ENCODE measurements around the gene PPP1R10. TPM values are rescaled to one million over a fixed set of nuclear protein-coding genes. Genes with fewer than 3 reads are reported as not detected.

Gene PPP1R10
- total RNA-seq, 2 donors from 2014 or later, result 46.9 to 78.2 TPM

DNA sequence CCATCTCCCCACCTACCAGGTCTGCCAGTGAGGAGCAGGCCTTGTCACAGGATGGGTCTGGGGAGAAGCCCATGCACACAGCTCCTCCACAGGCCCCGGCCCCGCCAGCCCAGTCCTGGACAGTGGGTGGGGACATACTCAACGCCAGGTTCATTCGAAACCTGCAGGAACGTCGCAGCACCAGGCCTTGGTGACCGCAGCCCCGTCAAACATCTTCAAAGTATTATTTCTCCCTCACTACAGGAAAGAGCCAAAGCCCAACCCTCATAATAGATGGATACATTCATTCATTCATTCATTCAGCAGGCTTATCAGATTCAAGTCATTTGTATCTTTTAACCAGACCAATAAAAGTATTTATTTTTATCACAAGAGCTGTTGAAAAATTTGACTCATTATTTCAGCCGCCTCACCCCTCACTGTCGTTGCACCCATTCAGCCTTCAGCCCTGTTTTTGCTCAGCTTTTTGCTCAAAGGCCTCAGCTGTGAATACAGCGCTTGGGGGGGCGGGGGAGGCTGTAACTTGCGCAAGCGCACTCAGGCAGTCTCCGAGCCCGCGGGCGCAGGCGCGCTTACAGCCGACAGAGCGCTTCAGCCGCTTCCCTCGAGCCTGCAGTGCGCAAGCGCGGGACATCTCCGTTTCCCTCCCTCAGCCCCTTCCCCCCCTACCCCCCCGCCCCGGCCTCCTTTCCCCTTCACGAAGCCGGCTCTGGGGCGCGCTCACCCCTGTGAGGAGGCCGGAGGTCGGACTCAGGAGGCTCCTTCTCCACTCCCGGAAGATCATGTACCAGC is 29.6 kb upstream of the PPP1R10 start, which contains the start of gene C6orf136:
Gene C6orf136 (plus strand): TSS at position 684 of the 792 bp plus-strand sequence. CDS start 99 bp downstream, at position 783.
- Histone ChIP-seq H3K4me1 (peaks cover 10% of the 10 kb centered on the region), H3K9ac (ENCODE audit: low read depth in 2 of 2, low read length in 2 of 2) (peak within 1 kb of the TSS; percentile 95 to 99), H3K36me3 (peaks cover 4% of the 10 kb centered on the region), H3K4me3 (peak within 1 kb of the TSS; percentile 90), H3K27me3 (no peaks in the 10 kb centered on the region), H3K9me3 (no peaks in the 10 kb centered on the region), H3K27ac (peak within 1 kb of the TSS; percentile 98)
- TF ChIP-seq, protein P1, sequence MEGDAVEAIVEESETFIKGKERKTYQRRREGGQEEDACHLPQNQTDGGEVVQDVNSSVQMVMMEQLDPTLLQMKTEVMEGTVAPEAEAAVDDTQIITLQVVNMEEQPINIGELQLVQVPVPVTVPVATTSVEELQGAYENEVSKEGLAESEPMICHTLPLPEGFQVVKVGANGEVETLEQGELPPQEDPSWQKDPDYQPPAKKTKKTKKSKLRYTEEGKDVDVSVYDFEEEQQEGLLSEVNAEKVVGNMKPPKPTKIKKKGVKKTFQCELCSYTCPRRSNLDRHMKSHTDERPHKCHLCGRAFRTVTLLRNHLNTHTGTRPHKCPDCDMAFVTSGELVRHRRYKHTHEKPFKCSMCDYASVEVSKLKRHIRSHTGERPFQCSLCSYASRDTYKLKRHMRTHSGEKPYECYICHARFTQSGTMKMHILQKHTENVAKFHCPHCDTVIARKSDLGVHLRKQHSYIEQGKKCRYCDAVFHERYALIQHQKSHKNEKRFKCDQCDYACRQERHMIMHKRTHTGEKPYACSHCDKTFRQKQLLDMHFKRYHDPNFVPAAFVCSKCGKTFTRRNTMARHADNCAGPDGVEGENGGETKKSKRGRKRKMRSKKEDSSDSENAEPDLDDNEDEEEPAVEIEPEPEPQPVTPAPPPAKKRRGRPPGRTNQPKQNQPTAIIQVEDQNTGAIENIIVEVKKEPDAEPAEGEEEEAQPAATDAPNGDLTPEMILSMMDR (IDR thresholded peaks at IDR 0.05), result no peak
- intact Hi-C loops (cut with DNase I), result no loop called here
- peak; percentile 92 for DNase-seq

DNA sequence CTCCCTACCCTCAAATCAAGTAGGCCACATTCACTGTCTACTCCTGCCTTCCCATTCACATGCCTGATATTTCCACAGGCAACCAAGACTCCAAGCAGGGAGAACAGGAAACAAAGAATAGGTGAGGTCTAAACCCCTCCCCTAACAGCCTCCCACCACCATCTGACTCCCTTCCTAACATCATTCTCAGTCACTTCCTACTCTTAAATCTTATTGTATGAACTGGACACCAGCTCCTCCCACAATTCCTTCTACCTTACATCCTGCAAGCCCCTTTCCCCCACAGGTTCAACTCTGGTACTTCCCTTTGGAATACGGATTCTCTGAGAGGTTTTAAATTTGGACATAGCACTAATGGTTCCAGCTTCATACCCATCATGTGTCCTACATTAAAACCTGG is 28.9 kb upstream of the PPP1R10 start:
- Histone ChIP-seq H3K36me3 (peaks cover 4% of the 10 kb centered on the region), H3K9me3 (no peaks in the 10 kb centered on the region), H3K27me3 (no peaks in the 10 kb centered on the region), H3K4me1 (peaks cover 10% of the 10 kb centered on the region), H3K27ac (no peak overlapping the region), H3K4me3 (no peak overlapping the region), H3K9ac (ENCODE audit: low read depth in 2 of 2, low read length in 2 of 2) (peak overlapping the region in 1 of 2 donors; percentile 95)
- DNase-seq, result no peak
- intact Hi-C loops (cut with DNase I), result no loop called here
- TF ChIP-seq, protein P1 (IDR thresholded peaks at IDR 0.05), result no peak

DNA sequence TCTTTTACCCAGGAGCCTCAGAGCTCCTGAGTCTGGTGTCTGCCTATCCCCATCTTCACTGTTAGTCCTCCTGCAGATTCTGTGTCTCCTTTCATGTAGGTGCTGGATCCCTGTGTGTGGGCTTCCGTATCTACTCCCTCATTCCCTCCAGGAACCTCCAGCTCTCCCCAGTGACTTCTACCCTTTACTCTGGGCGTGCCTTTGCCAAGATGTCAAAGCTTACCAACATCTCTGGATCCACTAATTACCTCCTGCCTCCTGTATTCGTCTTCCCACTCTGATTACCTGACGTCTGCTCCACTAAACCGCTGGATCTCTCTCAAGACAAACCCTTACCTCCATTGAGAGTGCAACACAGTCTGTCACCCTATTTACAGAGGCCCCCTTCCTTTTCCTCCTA is 27.7 kb upstream of the PPP1R10 start:
- DNase-seq, result no peak
- H3K4me3 ChIP-seq, result no peak overlapping the region
- intact Hi-C loops (cut with DNase I), result no loop called here
- H3K36me3 ChIP-seq, result peaks cover 4% of the 10 kb centered on the region
- no peaks in the 10 kb centered on the region for H3K9me3 ChIP-seq
- TF ChIP-seq, protein P1 (IDR thresholded peaks at IDR 0.05), result no peak
- no peak overlapping the region for H3K27ac ChIP-seq
- H3K9ac ChIP-seq (ENCODE audit: low read depth in 2 of 2, low read length in 2 of 2), result peak overlapping the region in 1 of 2 donors; percentile 54
- H3K4me1 ChIP-seq, result peaks cover 10% of the 10 kb centered on the region
- H3K27me3 ChIP-seq, result no peaks in the 10 kb centered on the region

DNA sequence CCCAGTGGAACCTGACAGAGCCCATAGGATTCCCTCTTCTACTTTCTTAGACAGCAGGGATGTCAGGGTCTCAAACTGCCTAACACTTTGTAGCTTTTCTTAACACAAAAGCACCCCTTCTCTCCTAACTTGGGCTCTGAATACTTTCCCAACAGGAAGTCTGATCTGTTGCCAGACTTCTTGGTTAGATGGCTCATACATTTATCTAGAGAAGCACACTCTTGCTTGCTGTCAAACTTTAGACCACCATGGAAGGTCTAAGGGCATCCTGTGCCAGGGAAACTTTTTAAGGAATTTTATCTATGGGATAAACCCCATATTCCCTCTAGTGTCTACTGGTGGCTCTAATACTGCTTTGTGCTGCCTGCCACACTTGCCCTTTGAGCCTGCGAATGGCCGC is 26.6 kb upstream of the PPP1R10 start:
- TF ChIP-seq, protein P1 (IDR thresholded peaks at IDR 0.05), result no peak
- peaks cover 4% of the 10 kb centered on the region for H3K36me3 ChIP-seq

DNA sequence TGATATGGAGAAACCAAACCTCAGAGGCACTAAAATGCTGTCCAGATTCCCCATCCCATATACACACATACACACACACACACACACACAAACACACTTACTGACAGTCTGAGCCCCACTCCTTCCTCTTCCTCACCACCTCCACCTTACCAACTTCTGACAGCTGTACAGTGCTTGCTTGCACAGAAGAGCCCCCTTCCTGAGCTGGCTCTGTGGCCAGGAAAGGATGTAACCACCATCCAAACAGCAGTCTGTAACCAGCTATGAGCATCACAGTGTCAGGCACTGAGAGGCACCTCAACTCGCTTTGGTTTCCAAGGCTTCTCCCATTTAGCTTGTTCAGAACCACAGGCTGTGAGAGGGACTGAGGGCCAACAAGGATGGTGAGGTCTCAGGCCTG is 24.0 kb upstream of the PPP1R10 start:
- Histone ChIP-seq H3K4me1 (peaks cover 6% of the 10 kb centered on the region), H3K36me3 (peaks cover 4% of the 10 kb centered on the region)

More for the DNA sequence above, 26.6 kb upstream of the PPP1R10 start:
- intact Hi-C loops (cut with DNase I), result no loop called here
- no peaks in the 10 kb centered on the region for H3K9me3 ChIP-seq
- H3K27me3 ChIP-seq, result no peaks in the 10 kb centered on the region
- no peak overlapping the region for H3K27ac ChIP-seq
- no peak overlapping the region for H3K9ac ChIP-seq (ENCODE audit: low read depth in 2 of 2, low read length in 2 of 2)
- no peak for DNase-seq
- H3K4me3 ChIP-seq, result no peak overlapping the region
- H3K4me1 ChIP-seq, result peaks cover 6% of the 10 kb centered on the region

More for the DNA sequence above, 24.0 kb upstream of the PPP1R10 start:
- H3K9me3 ChIP-seq, result no peaks in the 10 kb centered on the region
- TF ChIP-seq, protein P1 (IDR thresholded peaks at IDR 0.05), result no peak
- no peak for DNase-seq
- no peak overlapping the region for H3K4me3 ChIP-seq
- intact Hi-C loops (cut with DNase I), result no loop called here
- H3K9ac ChIP-seq (ENCODE audit: low read depth in 2 of 2, low read length in 2 of 2), result no peak overlapping the region
- no peak overlapping the region for H3K27ac ChIP-seq
- H3K27me3 ChIP-seq, result no peaks in the 10 kb centered on the region
